AML-193 (cell line): ENCODE data around the gene UHMK1.
"Not testable (repeated sequence)": the region's sequence is repeated elsewhere in the genome, so short reads cannot be mapped to it uniquely, and the experiment has no call there.

Experiments used
- DNase-seq, 2 experiments: peaks; one replicate each; lab custom pipeline; 2025; lab: John Stamatoyannopoulos, UW

UHMK1 gene

GRCh38 chr1:162566870-162567269, 69.3 kb downstream of the UHMK1 start:
- DNase-seq = no peak

DNA sequence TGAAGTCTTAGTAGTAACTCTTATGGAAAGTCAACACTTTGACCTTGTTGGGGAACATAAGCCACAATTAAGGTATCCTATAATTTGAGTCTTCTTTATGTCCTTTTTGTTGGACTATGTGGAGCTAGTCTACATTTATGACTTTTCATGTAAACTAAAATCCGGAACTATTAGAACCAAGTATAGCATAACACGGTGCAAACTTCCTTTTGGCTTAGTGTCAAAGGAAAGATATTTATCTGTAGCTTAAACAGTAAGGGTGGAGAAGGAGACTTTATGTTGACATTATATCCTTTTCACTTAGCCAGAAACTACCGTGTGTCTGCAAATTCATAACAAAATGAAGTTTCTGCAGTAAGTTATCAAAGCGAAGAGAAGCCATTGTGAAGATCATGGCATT, 71.2 kb downstream of the UHMK1 start:
- DNase-seq = no peak

DNA sequence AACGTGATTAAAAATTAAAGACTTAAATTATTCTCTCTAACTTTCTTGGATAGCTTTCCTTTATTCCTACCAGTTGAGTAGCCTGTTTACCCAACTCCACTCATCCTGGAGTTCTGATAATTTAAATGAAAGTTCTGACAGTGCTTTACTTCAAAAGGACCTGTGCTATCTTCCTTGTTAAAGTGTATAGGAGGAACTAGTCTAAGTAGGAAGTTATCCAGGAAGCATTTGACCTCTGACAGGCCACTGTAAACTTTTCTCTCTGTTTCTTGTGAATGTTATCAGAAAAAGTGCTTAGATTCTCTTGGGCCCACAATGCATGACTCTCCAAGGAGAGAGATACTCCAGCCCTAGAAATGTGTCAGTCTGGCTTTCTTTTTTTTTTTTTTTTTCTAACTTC, 73.1 kb downstream of the UHMK1 start:
- DNase-seq = peak; percentile 17 to 39

- not testable (repeated sequence) for DNase-seq
Measured at GRCh38 chr1:162571121-162571520, 73.5 kb downstream of the UHMK1 start.

GRCh38 chr1:162571696-162572095, 74.1 kb downstream of the UHMK1 start:
- no peak for DNase-seq

- DNase-seq = no peak
Measured at GRCh38 chr1:162573136-162573535, 75.5 kb downstream of the UHMK1 start.

- no peak for DNase-seq
Measured at GRCh38 chr1:162578071-162578700, 80.6 kb downstream of the UHMK1 start.

GRCh38 chr1:162578936-162579335, 81.3 kb downstream of the UHMK1 start:
- DNase-seq = no peak
